ENCODE measurements around the gene SLC4A7.

GRCh38 chr3:27387625-27388024 is 96.6 kb downstream of the SLC4A7 start:
- TF ChIP-seq CTCF (IDR thresholded peaks at IDR 0.05) (no peak), EZH2 (IDR thresholded peaks at IDR 0.05; ENCODE audit: borderline replicate concordance, insufficient read depth, low read depth, low read length, poor library complexity, severe bottlenecking) (no peak)
